NOMO-1 treated with dmso at 0.1 percent for 144 hours (cell line): Measurements from ENCODE around the gene ADGRA1.
"Not testable (repeated sequence)": the region's sequence is repeated elsewhere in the genome, so short reads cannot be mapped to it uniquely, and the experiment has no call there.

Experiments used
- DNase-seq: peaks from one replicate; lab custom pipeline; 2025; ENCODE audit not compliant: unreplicated experiment; lab: John Stamatoyannopoulos, UW

ADGRA1 gene

GRCh38 chr10:133087679-133088178 lies at the start of gene ADGRA1:
Gene ADGRA1, plus strand, starts transcription at chr10:133087924. Its CDS starts 986 bp downstream, at chr10:133088910.
- DNase-seq: no peak

DNA sequence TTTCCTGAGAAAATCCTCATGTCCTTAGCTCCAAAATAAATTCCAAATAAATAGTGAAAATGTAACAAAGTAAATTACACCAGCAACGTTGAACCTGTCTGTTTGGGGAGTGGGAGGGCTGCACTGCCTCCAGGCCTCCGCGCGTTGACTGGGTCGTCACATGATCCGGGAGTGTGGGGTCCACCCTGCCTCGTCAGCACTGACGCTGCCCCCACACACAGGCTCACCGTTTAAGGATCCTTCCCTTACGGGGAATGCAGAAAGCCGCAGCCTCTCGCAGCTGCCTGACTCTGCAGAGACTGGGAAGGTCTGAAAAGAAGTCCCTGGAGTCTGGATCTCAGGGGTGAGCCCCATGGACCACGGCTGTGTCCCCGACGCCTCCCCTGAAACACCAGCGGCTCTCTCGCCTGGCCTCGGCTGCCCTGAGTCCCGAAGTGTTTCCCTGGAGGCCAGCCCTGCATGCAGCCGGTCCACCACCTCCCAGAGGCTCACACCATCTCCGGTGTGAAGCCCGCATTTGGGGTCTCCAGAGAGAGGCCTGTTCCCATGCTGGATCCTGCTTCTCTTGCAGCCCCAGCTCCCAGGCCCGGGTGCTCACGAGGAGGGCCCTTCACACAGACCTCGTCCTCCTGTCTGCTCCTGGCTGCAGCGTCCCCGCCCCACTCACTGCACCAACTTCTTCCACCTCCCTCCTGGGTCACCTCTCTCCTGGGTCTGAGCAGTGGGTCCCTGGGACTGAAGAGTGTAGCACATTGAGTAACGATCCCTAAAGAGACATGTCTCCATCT lies 49.5 kb upstream of the ADGRA1 start:
- DNase-seq: no peak

- no peak for DNase-seq
Measured at GRCh38 chr10:133039107-133039802, 48.5 kb upstream of the ADGRA1 start.

DNA sequence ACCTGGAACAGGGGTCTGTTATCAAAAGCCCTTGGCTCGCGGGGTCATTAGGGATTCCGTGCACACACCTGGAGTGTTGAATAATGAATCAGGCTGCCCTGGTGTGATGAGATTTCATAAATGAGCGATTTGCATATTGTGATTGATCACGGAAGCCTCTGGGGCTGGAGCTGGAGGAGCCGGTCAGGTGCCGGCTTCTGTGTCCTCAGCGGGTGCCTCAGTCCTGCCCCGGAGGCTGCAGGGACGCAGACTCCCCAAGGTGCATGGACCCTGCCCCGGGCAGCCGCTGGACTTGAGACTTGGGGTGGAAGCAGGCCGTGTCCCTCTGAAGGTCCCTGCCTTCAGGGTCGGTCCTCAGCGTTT lies 47.9 kb upstream of the ADGRA1 start:
- no peak for DNase-seq

GRCh38 chr10:133040198-133040597 lies 47.5 kb upstream of the ADGRA1 start:
- no peak for DNase-seq

DNA sequence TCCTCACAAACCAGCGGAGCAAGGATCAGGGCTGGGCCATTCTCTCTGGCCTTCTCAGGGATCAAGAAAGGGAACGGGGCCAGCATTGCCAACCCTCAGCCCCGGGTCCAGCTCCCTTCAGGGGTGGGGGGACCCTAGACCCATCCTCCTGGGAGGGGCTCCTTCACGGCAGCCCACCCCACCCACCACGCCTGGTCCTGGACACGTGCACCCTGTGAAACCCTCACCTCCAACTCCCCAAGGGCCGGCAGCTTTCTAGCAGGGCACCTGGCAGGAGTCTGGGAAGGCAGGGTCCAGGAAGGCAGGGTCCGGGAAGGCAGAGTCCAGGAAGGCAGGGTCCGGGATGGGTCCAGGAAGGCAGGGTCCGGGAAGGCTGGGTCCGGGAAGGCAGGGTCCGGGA lies 46.6 kb upstream of the ADGRA1 start:
- no peak for DNase-seq

DNA sequence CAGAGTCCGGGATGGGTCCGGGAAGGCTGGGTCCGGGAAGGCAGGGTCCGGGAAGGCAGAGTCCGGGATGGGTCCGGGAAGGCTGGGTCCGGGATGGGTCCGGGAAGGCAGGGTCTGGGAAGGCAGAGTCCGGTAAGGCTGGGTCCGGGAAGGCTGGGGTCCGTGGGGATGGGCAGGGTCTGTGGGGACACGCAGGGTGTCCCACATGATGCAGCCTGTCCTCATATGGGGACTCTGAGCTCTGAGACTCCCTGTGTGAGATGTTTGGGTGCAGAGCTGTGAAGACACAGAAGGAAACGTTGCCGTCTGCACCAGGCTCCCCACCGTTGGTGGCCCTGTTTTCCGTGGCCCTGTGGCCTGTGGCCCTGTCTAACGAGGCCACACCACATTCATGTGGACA lies 45.7 kb upstream of the ADGRA1 start:
- DNase-seq: no peak

- DNase-seq: no peak
Measured at GRCh38 chr10:133042816-133043215, 44.9 kb upstream of the ADGRA1 start.

GRCh38 chr10:133043541-133044225 lies 44.0 kb upstream of the ADGRA1 start:
- no peak for DNase-seq

GRCh38 chr10:133044401-133044811 lies 43.3 kb upstream of the ADGRA1 start:
- DNase-seq: no peak

DNA sequence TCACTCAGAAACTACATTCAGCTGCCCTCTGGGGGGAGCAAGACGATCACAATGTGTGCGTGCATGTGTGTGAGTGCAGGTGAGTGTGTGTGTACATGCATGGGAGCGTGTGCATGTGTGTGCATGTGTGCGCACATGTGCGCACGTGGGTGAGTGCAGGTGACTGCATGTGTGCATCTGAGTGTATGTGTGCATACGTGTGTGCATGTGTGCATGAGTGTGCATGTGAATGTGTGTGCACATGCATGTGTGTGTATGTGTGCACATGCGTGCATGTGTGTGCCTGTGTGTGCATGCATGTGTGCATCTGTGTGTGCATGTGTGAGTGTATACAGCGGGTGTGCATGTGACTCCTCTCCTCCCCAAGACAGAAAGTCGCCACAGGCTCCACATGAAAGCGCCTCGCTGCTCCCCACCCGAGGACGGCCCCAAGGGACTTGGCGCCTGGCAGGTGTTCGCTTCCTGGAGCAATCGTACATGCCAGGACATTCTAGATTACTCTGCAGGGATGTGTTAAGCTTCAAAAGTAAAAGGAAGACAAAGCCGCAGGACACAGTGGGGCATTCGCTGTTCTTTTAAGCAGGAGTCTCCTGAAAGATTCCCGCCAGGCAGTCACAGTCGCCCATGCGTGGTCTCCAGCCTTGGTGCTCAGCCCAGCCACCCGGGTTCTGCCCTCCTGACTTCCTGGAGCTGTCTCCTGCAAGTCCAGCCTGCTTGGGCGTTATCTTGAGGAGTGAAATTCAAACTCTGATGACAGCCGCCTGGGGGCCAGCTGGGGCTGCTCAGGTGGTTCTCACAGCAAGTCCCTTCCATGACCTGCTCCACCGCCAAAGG lies 42.0 kb upstream of the ADGRA1 start:
- DNase-seq: no peak

- no peak for DNase-seq
Measured at GRCh38 chr10:133046390-133046765, 41.3 kb upstream of the ADGRA1 start.

- no peak for DNase-seq
Measured at GRCh38 chr10:133047526-133048123, 40.1 kb upstream of the ADGRA1 start.

DNA sequence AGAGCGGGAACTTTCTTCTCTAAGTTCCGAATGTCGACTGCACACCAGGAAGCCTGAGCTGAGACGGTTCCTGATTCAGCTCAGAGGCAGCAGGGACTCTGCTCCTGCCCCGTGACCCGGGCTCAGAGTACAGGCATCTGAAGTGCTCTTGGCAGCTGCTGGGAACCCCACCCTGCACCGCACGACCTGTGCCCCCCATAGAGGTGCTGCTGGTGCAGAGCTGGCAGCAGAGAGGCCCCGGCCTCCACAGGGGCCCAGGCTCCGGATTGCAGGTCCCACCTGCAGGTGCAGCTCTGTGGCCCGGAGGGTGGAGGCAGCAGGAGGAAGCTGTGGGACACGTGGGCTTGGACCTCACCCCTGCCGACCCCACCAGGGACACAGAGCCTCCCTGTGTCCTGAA lies 39.5 kb upstream of the ADGRA1 start:
- DNase-seq: no peak

DNA sequence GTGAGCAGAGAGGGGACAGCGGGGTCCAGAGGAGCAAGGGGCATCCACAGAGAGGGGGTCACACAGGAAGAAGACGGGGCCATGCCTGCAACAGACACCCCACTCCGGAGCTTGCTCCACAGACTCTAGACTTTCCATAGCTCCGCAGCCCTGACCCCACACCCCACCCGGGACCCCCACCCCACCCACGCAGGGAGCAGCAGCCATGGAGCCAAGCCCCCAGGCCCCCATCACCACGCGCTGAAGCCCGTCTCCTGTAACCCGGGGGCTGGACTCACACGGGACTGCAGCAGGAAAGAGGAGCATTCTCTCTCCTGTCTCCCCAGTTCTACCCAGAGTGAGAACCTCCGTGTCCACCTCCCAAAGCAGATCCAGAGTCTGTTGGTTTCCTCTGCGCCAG lies 38.8 kb upstream of the ADGRA1 start:
- DNase-seq: no peak

DNA sequence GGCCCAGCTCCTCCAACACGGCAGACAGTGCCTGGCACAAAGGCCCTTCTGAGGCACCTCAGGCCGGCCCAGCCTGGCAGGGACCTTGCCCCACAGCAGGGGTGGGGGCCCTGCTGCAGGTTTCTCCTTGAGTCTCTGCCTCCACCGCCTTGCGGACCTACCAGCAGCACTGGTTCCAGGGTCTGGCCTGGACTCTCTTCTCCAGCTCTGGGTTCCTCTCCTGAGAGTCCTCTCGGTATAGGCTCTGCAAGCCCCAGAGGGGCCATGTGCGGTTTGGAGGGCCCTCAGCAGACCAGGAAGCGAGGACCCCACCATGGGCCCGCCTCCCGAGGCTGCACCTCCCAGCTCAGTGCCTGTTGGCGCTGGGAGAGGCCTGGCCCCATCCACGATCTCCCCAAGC lies 38.1 kb upstream of the ADGRA1 start:
- DNase-seq: no peak

- DNase-seq: no peak
Measured at GRCh38 chr10:133050371-133050770, 37.4 kb upstream of the ADGRA1 start.

DNA sequence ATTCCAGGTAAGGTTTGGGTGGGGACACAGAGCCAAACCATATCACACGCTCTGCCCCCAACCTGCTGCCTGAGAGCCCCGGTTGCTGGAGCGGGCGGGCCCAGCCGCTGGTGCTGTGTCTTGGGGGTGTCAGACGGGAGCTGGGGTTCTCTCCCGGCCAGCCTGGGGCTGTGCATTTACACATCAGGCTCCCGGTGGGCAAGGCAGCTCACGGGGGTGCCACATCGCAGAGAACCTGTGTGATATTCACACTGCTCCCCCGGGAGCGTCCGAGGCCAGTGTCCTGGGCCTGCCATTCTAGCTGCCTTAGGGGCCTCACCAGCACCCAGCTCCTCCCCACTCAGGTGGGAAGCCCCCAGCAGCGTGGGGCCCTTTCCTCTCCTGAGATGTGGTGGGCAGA lies 35.6 kb upstream of the ADGRA1 start:
- DNase-seq: no peak

DNA sequence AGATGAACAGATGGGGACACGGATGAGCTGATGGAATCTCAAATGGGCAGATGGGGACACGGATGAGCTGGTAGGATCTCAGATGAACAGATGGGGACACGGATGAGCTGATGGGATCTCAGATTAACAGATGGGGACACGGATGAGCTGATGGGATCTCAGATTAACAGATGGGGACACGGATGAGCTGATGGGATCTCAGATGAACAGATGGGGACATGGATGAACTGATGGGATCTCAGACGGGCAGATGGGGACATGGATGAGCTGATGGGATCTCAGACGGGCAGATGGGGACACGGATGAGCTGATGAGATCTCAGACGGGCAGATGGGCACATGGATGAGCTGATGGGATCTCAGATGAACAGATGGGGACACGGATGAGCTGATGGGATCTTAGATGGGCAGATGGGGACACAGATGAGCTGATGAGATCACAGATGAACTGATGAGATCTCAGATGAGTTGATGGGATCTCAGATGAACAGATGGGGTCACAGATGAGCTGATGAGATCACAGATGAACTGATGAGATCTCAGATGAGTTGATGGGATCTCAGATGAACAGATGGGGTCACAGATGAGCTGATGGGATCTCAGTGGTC lies 34.1 kb upstream of the ADGRA1 start:
- not testable (repeated sequence) for DNase-seq

GRCh38 chr10:133055470-133055869 lies 32.3 kb upstream of the ADGRA1 start:
- no peak for DNase-seq
